Ovary (tissue), 9 donors: ENCODE data around the gene SLC9A3. TPM values are rescaled to one million over a fixed set of nuclear protein-coding genes. Genes with fewer than 3 reads are reported as not detected.

Experiments
- DNase-seq, 5 donors: peaks; one replicate each; pipeline ENCODE4 v3.0.0-alpha.2; 2019 to 2020
- H3K27ac ChIP-seq, 2 donors: fragments of 200-600 bp; one replicate each; pipeline versions ENCODE4 v1.5.1 to v1.8.0; 2019 to 2022
- H3K27me3 ChIP-seq: fragments of 200-600 bp; one replicate; pipeline ENCODE4 v1.8.0; 2022
- H3K36me3 ChIP-seq: fragments of 200-600 bp; sonication (generic); one replicate; pipeline ENCODE4 v1.5.1; 2019
- H3K4me1 ChIP-seq: one replicate; pipeline ENCODE4 v1.8.1; 2013; ENCODE audit warnings: mild to moderate bottlenecking, moderate library complexity; ENCODE audit not compliant: insufficient read depth
- H3K4me3 ChIP-seq: fragments of 200-600 bp; sonication (generic); one replicate; pipeline ENCODE4 v1.5.1; 2017
- H3K9me3 ChIP-seq, 2 donors: fragments of 200-600 bp in 1 of 2; sonication (generic) in 1 of 2; one replicate each; pipeline versions ENCODE4 v1.5.1 to v1.8.1; 2013 to 2019; ENCODE audit warnings: mild to moderate bottlenecking in 1 of 2, moderate library complexity in 1 of 2
- EP300 ChIP-seq: sonication (generic); formaldehyde crosslinking; IDR thresholded peaks from one replicate; pipeline ENCODE4 v1.6.1; 2017; ENCODE audit warnings: antibody characterized with exemption
- POLR2A ChIP-seq: fragments of 450-650 bp; IDR thresholded peaks from one replicate; pipeline ENCODE4 v1.6.1; 2017; ENCODE audit warnings: antibody characterized with exemption, mild to moderate bottlenecking, moderate library complexity
- WGBS, 3 donors: extraction: QIAGEN DNeasy Blood & Tissue Kit in 1 of 3; methylation state at CpG; one replicate each; pipeline versions ENCODE4 v1.1.5 to v1.1.7; 2013 to 2017; 5-methylcytosine and 5-hydroxymethylcytosine counted together
- intact Hi-C, 4 donors: fragments of 100-400 bp; cut with DNase I; formaldehyde crosslinking; loops; one replicate each; pipeline versions ENCODE4 v1.11.0 to v1.15.1; 2022 to 2023
- polyA plus RNA-seq, 2 donors: library from polyadenylated mRNA; stranded (reverse); fragments of 200-250 nt in 1 of 2; fragments of 350-450 nt in 1 of 2; fragmentation: Illumina TruSeq in 1 of 2; extraction: RNeasy Lipid Tissue Mini Kit (QIAGEN cat#74804) in 1 of 2; gene quantifications; one replicate each; pipeline ENCODE4 v1.2.3, GENCODE V29; 2013 to 2014
- total RNA-seq, 7 donors: library from RNA; depleted of rRNA in 2 of 7; stranded (reverse); fragments of >200 nt in 2 of 7; fragmentation: NEBNext Ultra II Directional in 3 of 7; extraction: Animal tissue kit (Norgen Biotek cat#: 25700) in 3 of 7; gene quantifications; one replicate each; pipeline versions ENCODE4 v1.1.0 to v1.2.4, GENCODE V29; 2016 to 2023
- TF ChIP-seq, protein P1 (sequence below), 3 donors: fragments of 450-650 bp in 2 of 3; fragments of 200-600 bp in 1 of 3; IDR thresholded peaks; one replicate each; pipeline versions ENCODE4 v1.5.1 to v1.8.0; 2016 to 2022; ENCODE audit warnings: antibody characterized with exemption in 3 of 3, mild to moderate bottlenecking in 1 of 3
- donor health status: DM: no; HTN: no; CAD: no; lungs with moderate emphysema.
- donor health status: DM: no; HTN: no; CAD: no.
- donor health status: Bipolar disorder and iron deficiency.
- donor health status: DM: yes; HTN: yes; CAD: no.
- donor health status: DM: no; HTN: no; CAD: no.
- donor health status: DM: yes; HTN: yes; CAD: no.

SLC9A3 gene
- total and polyA plus RNA-seq, 9 donors, result 1.2 to 3.6 (median 1.9) TPM

- no peak for TF ChIP-seq EP300
- TF ChIP-seq, protein P1, sequence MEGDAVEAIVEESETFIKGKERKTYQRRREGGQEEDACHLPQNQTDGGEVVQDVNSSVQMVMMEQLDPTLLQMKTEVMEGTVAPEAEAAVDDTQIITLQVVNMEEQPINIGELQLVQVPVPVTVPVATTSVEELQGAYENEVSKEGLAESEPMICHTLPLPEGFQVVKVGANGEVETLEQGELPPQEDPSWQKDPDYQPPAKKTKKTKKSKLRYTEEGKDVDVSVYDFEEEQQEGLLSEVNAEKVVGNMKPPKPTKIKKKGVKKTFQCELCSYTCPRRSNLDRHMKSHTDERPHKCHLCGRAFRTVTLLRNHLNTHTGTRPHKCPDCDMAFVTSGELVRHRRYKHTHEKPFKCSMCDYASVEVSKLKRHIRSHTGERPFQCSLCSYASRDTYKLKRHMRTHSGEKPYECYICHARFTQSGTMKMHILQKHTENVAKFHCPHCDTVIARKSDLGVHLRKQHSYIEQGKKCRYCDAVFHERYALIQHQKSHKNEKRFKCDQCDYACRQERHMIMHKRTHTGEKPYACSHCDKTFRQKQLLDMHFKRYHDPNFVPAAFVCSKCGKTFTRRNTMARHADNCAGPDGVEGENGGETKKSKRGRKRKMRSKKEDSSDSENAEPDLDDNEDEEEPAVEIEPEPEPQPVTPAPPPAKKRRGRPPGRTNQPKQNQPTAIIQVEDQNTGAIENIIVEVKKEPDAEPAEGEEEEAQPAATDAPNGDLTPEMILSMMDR (IDR thresholded peaks at IDR 0.05), result no peak
- no peak for TF ChIP-seq POLR2A
- WGBS, 3 donors, result 94% methylated on average over 39 of the region's 39 CpGs
- Histone ChIP-seq H3K4me3 (no peak overlapping the region), H3K36me3 (no peaks in the 10 kb centered on the region), H3K9me3 (no peaks in the 10 kb centered on the region), H3K27me3 (no peaks in the 10 kb centered on the region), H3K27ac (no peak overlapping the region), H3K4me1 (peaks cover 4% of the 10 kb centered on the region)
- DNase-seq, result peak in 1 of 5 donors; percentile 5
- intact Hi-C loops, result no loop called here
Measured at GRCh38 chr5:427415-428087, 96.7 kb downstream of the SLC9A3 start.

- peaks cover 4% of the 10 kb centered on the region for H3K4me1 ChIP-seq
- DNase-seq, result no peak
- 78 to 92% (median 80%) methylated on average over 3 of the region's 3 CpGs for WGBS, 3 donors
- no peaks in the 10 kb centered on the region for H3K36me3 ChIP-seq
- no peak overlapping the region for H3K4me3 ChIP-seq
- H3K9me3 ChIP-seq, result no peaks in the 10 kb centered on the region
- no peaks in the 10 kb centered on the region for H3K27me3 ChIP-seq
- no peak overlapping the region for H3K27ac ChIP-seq
- intact Hi-C loops, result no loop called here
- TF ChIP-seq, protein P1 (IDR thresholded peaks at IDR 0.05), result no peak
- no peak for TF ChIP-seq EP300
- no peak for TF ChIP-seq POLR2A
Measured at GRCh38 chr5:426392-426976, 97.8 kb downstream of the SLC9A3 start.

GRCh38 chr5:425714-426113, 98.5 kb downstream of the SLC9A3 start:
- TF ChIP-seq EP300, result no peak
- TF ChIP-seq POLR2A, result no peak
- TF ChIP-seq, protein P1 (IDR thresholded peaks at IDR 0.05), result no peak
- DNase-seq, result no peak
- no peaks in the 10 kb centered on the region for H3K36me3 ChIP-seq
- H3K9me3 ChIP-seq, result no peaks in the 10 kb centered on the region
- H3K4me3 ChIP-seq, result no peak overlapping the region
- no peak overlapping the region for H3K27ac ChIP-seq
- peaks cover 4% of the 10 kb centered on the region for H3K4me1 ChIP-seq
- WGBS, 3 donors, result 54 to 70% (median 56%) methylated on average over 5 of the region's 5 CpGs
- intact Hi-C loops, result no loop called here
- no peaks in the 10 kb centered on the region for H3K27me3 ChIP-seq

DNA sequence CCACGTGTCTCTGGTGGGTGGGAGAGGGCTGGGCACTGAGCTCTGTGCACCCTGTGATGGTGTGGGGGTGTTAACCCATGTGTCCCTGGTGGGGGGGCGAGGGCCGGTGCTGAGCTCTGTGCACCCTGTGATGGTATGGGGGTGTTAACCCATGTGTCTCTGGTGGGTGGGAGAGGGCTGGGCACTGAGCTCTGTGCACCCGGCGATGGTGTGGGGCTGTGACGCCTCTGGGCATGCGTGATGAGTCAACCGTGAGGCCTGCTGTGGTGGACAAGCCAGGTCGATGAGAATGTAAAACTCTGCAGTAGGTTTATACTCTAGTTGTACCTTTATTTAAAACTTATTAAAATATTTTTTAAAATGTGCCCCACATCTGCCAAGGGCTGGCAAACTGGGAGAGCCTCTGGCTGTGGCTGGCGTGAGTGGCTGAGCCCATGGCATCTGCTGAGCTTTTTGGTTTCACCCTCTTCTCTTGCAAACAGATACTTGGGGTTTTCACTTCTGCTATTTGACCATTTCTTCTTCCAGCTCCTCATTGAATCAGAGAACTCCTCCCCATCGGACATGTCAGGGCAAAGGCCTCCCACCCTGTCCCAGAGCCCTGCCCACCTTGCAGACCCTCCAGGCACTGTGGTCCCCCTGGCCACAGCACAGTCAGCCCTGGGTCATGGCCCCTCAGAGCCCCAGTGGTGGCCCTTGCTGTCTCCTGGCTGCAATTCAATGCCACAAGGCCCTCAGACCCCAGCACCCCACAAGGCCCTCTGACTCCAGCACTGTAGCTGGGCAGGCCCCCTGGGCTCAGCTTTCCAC, 99.7 kb downstream of the SLC9A3 start:
- DNase-seq, result peak in 1 of 5 donors; percentile 14
- 75 to 77% (median 77%) methylated on average over 11 of the region's 11 CpGs for WGBS, 3 donors
- Histone ChIP-seq H3K27ac (no peak overlapping the region), H3K27me3 (no peaks in the 10 kb centered on the region), H3K4me3 (no peak overlapping the region), H3K36me3 (no peaks in the 10 kb centered on the region), H3K9me3 (no peaks in the 10 kb centered on the region), H3K4me1 (peaks cover 2% of the 10 kb centered on the region)
- intact Hi-C loops, result no loop called here
- TF ChIP-seq, protein P1 (IDR thresholded peaks at IDR 0.05), result no peak
- TF ChIP-seq POLR2A (no peak), EP300 (no peak)
